ENCODE results near the gene PACS1. TPM values are rescaled to one million over a fixed set of nuclear protein-coding genes. Genes with fewer than 3 reads are reported as not detected.
A peak's percentile ranks its signal among the peaks of the same experiment; 100 is the strongest.

Gene PACS1
- total and polyA plus RNA-seq, 7 experiments from 2014 or later, result 48.0 to 314 (median 210) TPM

GRCh38 chr11:66159324-66159984 is 89.4 kb downstream of the PACS1 start:
- intact Hi-C loops (cut with micrococcal nuclease), result no loop called here
- CTCF ChIA-PET, result no interaction called here
- H3K36me3 Mint-ChIP-seq, result peaks cover 0 to 9% (median 0%) of the 10 kb centered on the region in 5 donors
- no peak overlapping the region for H3K27ac ChIP-seq (ENCODE audit: low read depth, low read length)
- H3K9me3 ChIP-seq (ENCODE audit: control insufficient read depth in 2 of 3, low read length in 3 of 3), result no peaks in the 10 kb centered on the region
- H3K4me1 ChIP-seq (ENCODE audit: control insufficient read depth in 2 of 2, insufficient read depth in 2 of 2, low read length in 2 of 2), result peaks cover 0 to 8% of the 10 kb centered on the region in 2 donors
- no peaks in the 10 kb centered on the region for H3K27me3 Mint-ChIP-seq
- peak overlapping the region in 5 of 9 donors; percentile 5 to 41 (median 24) for H3K27ac Mint-ChIP-seq
- POLR2A ChIA-PET, result interaction anchor here (0.7 to 1.2 kb wide), 2 partner anchors 8 to 14 kb away, joined by 3 to 5 read pairs; no protein-coding TSS in a partner anchor
- peaks cover 21 to 91% (median 75%) of the 10 kb centered on the region in 7 donors for H3K4me1 Mint-ChIP-seq
- no peaks in the 10 kb centered on the region for H3K36me3 ChIP-seq (ENCODE audit: control insufficient read depth in 2 of 3, insufficient read depth in 3 of 3, low read length in 3 of 3)
- H3K4me3 Mint-ChIP-seq, result no peak overlapping the region
- DNase-seq (no peak), ATAC-seq (no peak)
- H3K9me3 Mint-ChIP-seq, result no peaks in the 10 kb centered on the region
- H3K4me3 ChIP-seq (ENCODE audit: low read length), result no peak overlapping the region
- no peaks in the 10 kb centered on the region for H3K27me3 ChIP-seq (ENCODE audit: control insufficient read depth in 2 of 2, insufficient read depth in 2 of 2, low read length in 2 of 2)

- H3K36me3 ChIP-seq (ENCODE audit: control insufficient read depth in 2 of 3, insufficient read depth in 3 of 3, low read length in 3 of 3), result no peaks in the 10 kb centered on the region
- H3K4me3 ChIP-seq (ENCODE audit: low read length), result no peak overlapping the region
- no peaks in the 10 kb centered on the region for H3K27me3 Mint-ChIP-seq
- POLR2A ChIA-PET, result interaction anchor here (0.6 to 1.2 kb wide), 3 partner anchors 9 to 503 kb away, joined by 3 to 6 read pairs (median 5); no protein-coding TSS in a partner anchor
- H3K27ac ChIP-seq (ENCODE audit: low read depth, low read length), result no peak overlapping the region
- peaks cover 0 to 8% of the 10 kb centered on the region in 2 donors for H3K4me1 ChIP-seq (ENCODE audit: control insufficient read depth in 2 of 2, insufficient read depth in 2 of 2, low read length in 2 of 2)
- peaks cover 0 to 13% (median 1%) of the 10 kb centered on the region in 5 donors for H3K36me3 Mint-ChIP-seq
- H3K4me3 Mint-ChIP-seq, result no peak overlapping the region
- H3K9me3 Mint-ChIP-seq, result no peaks in the 10 kb centered on the region
- H3K27ac Mint-ChIP-seq, result peak overlapping the region in 7 of 9 donors; percentile 7 to 49 (median 11)
- DNase-seq, result no peak
- CTCF ChIA-PET, result no interaction called here
- intact Hi-C loops (cut with micrococcal nuclease), result no loop called here
- no peaks in the 10 kb centered on the region for H3K27me3 ChIP-seq (ENCODE audit: control insufficient read depth in 2 of 2, insufficient read depth in 2 of 2, low read length in 2 of 2)
- H3K9me3 ChIP-seq (ENCODE audit: control insufficient read depth in 2 of 3, low read length in 3 of 3), result no peaks in the 10 kb centered on the region
- no peak for ATAC-seq
- H3K4me1 Mint-ChIP-seq, result peaks cover 16 to 91% (median 76%) of the 10 kb centered on the region in 7 donors
Measured at GRCh38 chr11:66160709-66161108, 90.6 kb downstream of the PACS1 start.

- ChIA-PET POLR2A (interaction anchor here (0.7 kb wide), 1 partner anchor 14 kb away, joined by 3 read pairs; no protein-coding TSS in a partner anchor), CTCF (interaction anchor here (0.6 to 0.7 kb wide), 2 partner anchors 12 to 146 kb away, joined by 3 to 4 read pairs; no protein-coding TSS in a partner anchor)
- intact Hi-C loops (cut with micrococcal nuclease), result loop anchor here in 1 of 2 donors (5.0 kb wide), 1 partner anchor 34 kb away; no protein-coding TSS in a partner anchor
Measured at GRCh38 chr11:66168289-66168688, 98.2 kb downstream of the PACS1 start.

GRCh38 chr11:66172146-66172545 is 102.1 kb downstream of the PACS1 start:
- peaks cover 0 to 2% (median 0%) of the 10 kb centered on the region in 11 donors for H3K9me3 Mint-ChIP-seq
- H3K27me3 ChIP-seq (ENCODE audit: control insufficient read depth in 2 of 2, insufficient read depth in 2 of 2, low read length in 2 of 2), result no peaks in the 10 kb centered on the region
- peaks cover 0 to 14% (median 0%) of the 10 kb centered on the region in 3 experiments for H3K36me3 ChIP-seq (ENCODE audit: control insufficient read depth in 2 of 3, insufficient read depth in 3 of 3, low read length in 3 of 3)
- intact Hi-C loops (cut with micrococcal nuclease), result no loop called here
- no peaks in the 10 kb centered on the region for H3K9me3 ChIP-seq (ENCODE audit: control insufficient read depth in 2 of 3, low read length in 3 of 3)
- no peak for DNase-seq
- H3K4me3 Mint-ChIP-seq, result peak overlapping the region in 1 of 10 donors; percentile 30
- H3K36me3 Mint-ChIP-seq, result peaks cover 0 to 18% (median 13%) of the 10 kb centered on the region in 5 donors
- no peak overlapping the region for H3K27ac ChIP-seq (ENCODE audit: low read depth, low read length)
- H3K27me3 Mint-ChIP-seq, result no peaks in the 10 kb centered on the region
- ATAC-seq, result no peak
- peak overlapping the region in 2 of 9 donors; percentile 5 to 38 for H3K27ac Mint-ChIP-seq
- ChIA-PET POLR2A (no interaction called here), CTCF (no interaction called here)
- peaks cover 8 to 61% (median 47%) of the 10 kb centered on the region in 7 donors for H3K4me1 Mint-ChIP-seq
- H3K4me3 ChIP-seq (ENCODE audit: low read length), result no peak overlapping the region
- H3K4me1 ChIP-seq (ENCODE audit: control insufficient read depth in 2 of 2, insufficient read depth in 2 of 2, low read length in 2 of 2), result no peaks in the 10 kb centered on the region

More at GRCh38 chr11:66168289-66168688, 98.2 kb downstream of the PACS1 start:
- Histone ChIP-seq H3K4me3 (ENCODE audit: low read length) (no peak overlapping the region), H3K36me3 (ENCODE audit: control insufficient read depth in 2 of 3, insufficient read depth in 3 of 3, low read length in 3 of 3) (peaks cover 0 to 14% (median 0%) of the 10 kb centered on the region in 3 experiments), H3K4me1 (ENCODE audit: control insufficient read depth in 2 of 2, insufficient read depth in 2 of 2, low read length in 2 of 2) (no peaks in the 10 kb centered on the region), H3K27ac (ENCODE audit: low read depth, low read length) (no peak overlapping the region), H3K27me3 (ENCODE audit: control insufficient read depth in 2 of 2, insufficient read depth in 2 of 2, low read length in 2 of 2) (no peaks in the 10 kb centered on the region), H3K9me3 (ENCODE audit: control insufficient read depth in 2 of 3, low read length in 3 of 3) (no peaks in the 10 kb centered on the region)
- Mint-ChIP-seq H3K9me3 (no peaks in the 10 kb centered on the region), H3K4me1 (peaks cover 9 to 73% (median 60%) of the 10 kb centered on the region in 7 donors), H3K36me3 (peaks cover 0 to 36% (median 18%) of the 10 kb centered on the region in 5 donors), H3K4me3 (no peak overlapping the region), H3K27ac (no peak overlapping the region), H3K27me3 (no peaks in the 10 kb centered on the region)
- DNase-seq (no peak), ATAC-seq (no peak)

GRCh38 chr11:66176650-66177049 is 106.6 kb downstream of the PACS1 start:
- Histone ChIP-seq H3K27ac (ENCODE audit: low read depth, low read length) (no peak overlapping the region), H3K36me3 (ENCODE audit: control insufficient read depth in 2 of 3, insufficient read depth in 3 of 3, low read length in 3 of 3) (peaks cover 0 to 10% (median 0%) of the 10 kb centered on the region in 3 experiments), H3K9me3 (ENCODE audit: control insufficient read depth in 2 of 3, low read length in 3 of 3) (no peaks in the 10 kb centered on the region), H3K4me1 (ENCODE audit: control insufficient read depth in 2 of 2, insufficient read depth in 2 of 2, low read length in 2 of 2) (no peaks in the 10 kb centered on the region), H3K4me3 (ENCODE audit: low read length) (no peak overlapping the region), H3K27me3 (ENCODE audit: control insufficient read depth in 2 of 2, insufficient read depth in 2 of 2, low read length in 2 of 2) (no peaks in the 10 kb centered on the region)
- intact Hi-C loops (cut with micrococcal nuclease), result no loop called here
- ChIA-PET POLR2A (interaction anchor here (0.6 to 0.8 kb wide), 4 partner anchors 9 to 113 kb away, joined by 3 to 4 read pairs (median 3); no protein-coding TSS in a partner anchor), CTCF (interaction anchor here (0.7 kb wide), 1 partner anchor 497 kb away, joined by 3 read pairs; no protein-coding TSS in a partner anchor)
- peaks cover 0 to 2% (median 0%) of the 10 kb centered on the region in 11 donors for H3K9me3 Mint-ChIP-seq
- H3K4me3 Mint-ChIP-seq, result peak overlapping the region in 1 of 10 donors; percentile 6
- DNase-seq (no peak), ATAC-seq (no peak)
- no peaks in the 10 kb centered on the region for H3K27me3 Mint-ChIP-seq
- peaks cover 0 to 18% (median 8%) of the 10 kb centered on the region in 5 donors for H3K36me3 Mint-ChIP-seq
- peak overlapping the region in 1 of 9 donors; percentile 18 for H3K27ac Mint-ChIP-seq
- peaks cover 8 to 70% (median 50%) of the 10 kb centered on the region in 7 donors for H3K4me1 Mint-ChIP-seq

- no peak for ATAC-seq
- H3K27ac ChIP-seq (ENCODE audit: low read depth, low read length), result no peak overlapping the region
- H3K4me1 Mint-ChIP-seq, result peaks cover 3 to 75% (median 54%) of the 10 kb centered on the region in 7 donors
- H3K9me3 Mint-ChIP-seq, result peaks cover 0 to 2% (median 0%) of the 10 kb centered on the region in 11 donors
- ChIA-PET CTCF (interaction anchor here (1.0 to 1.6 kb wide), 2 partner anchors 44 to 113 kb away, joined by 4 to 5 read pairs; no protein-coding TSS in a partner anchor), POLR2A (interaction anchor here (0.6 kb wide), 1 partner anchor 62 kb away, joined by 3 read pairs; no protein-coding TSS in a partner anchor)
- no peaks in the 10 kb centered on the region for H3K27me3 Mint-ChIP-seq
- peaks cover 0 to 6% of the 10 kb centered on the region in 2 donors for H3K4me1 ChIP-seq (ENCODE audit: control insufficient read depth in 2 of 2, insufficient read depth in 2 of 2, low read length in 2 of 2)
- H3K27ac Mint-ChIP-seq, result no peak overlapping the region
- intact Hi-C loops (cut with micrococcal nuclease), result no loop called here
- no peaks in the 10 kb centered on the region for H3K27me3 ChIP-seq (ENCODE audit: control insufficient read depth in 2 of 2, insufficient read depth in 2 of 2, low read length in 2 of 2)
- H3K4me3 ChIP-seq (ENCODE audit: low read length), result no peak overlapping the region
- H3K36me3 ChIP-seq (ENCODE audit: control insufficient read depth in 2 of 3, insufficient read depth in 3 of 3, low read length in 3 of 3), result no peaks in the 10 kb centered on the region
- H3K36me3 Mint-ChIP-seq, result peaks cover 0 to 11% (median 4%) of the 10 kb centered on the region in 5 donors
- DNase-seq, result no peak
- no peaks in the 10 kb centered on the region for H3K9me3 ChIP-seq (ENCODE audit: control insufficient read depth in 2 of 3, low read length in 3 of 3)
- H3K4me3 Mint-ChIP-seq, result no peak overlapping the region
Measured at GRCh38 chr11:66178183-66178582, 108.1 kb downstream of the PACS1 start.

All from naive thymus-derived CD4-positive, alpha-beta T cell (primary cell).